Astrocyte (in vitro differentiated cells and primary cell): ENCODE data around the gene PKNOX2. TPM values are rescaled to one million over a fixed set of nuclear protein-coding genes. Genes with fewer than 3 reads are reported as not detected.

Experiments
- DNase-seq: peaks from one replicate; pipeline ENCODE4 v3.0.0-alpha.2; 2010; ENCODE audit warnings: low read depth
- FAIRE-seq: peaks from 2 replicates; lab custom pipeline; 2011; peaks lifted over from hg19 to GRCh38; lab: Jason Lieb, UNC
- H2AFZ ChIP-seq: 2 replicates; pipeline ENCODE4 v1.6.0; 2012; ENCODE audit warnings: low read depth, low read length, inconsistent platforms
- H3K27ac ChIP-seq: 2 replicates; pipeline ENCODE4 v1.5.1; 2011; ENCODE audit warnings: low read depth, low read length, inconsistent platforms
- H3K27me3 ChIP-seq: 2 replicates; pipeline ENCODE4 v1.6.0; 2011; ENCODE audit warnings: low read length, inconsistent platforms; ENCODE audit not compliant: insufficient read depth
- H3K36me3 ChIP-seq: 2 replicates; pipeline ENCODE4 v1.5.1; 2011; ENCODE audit warnings: low read length, inconsistent platforms; ENCODE audit not compliant: insufficient read depth
- H3K4me1 ChIP-seq: 2 replicates; pipeline ENCODE4 v1.5.1; 2011; ENCODE audit warnings: low read length, inconsistent platforms; ENCODE audit not compliant: insufficient read depth
- H3K4me2 ChIP-seq: 2 replicates; pipeline ENCODE4 v1.6.0; 2012; ENCODE audit warnings: low read length, inconsistent platforms
- H3K4me3 ChIP-seq: 2 replicates; pipeline ENCODE4 v1.5.1; 2011; ENCODE audit warnings: low read depth, mild to moderate bottlenecking, low read length, inconsistent platforms; ENCODE audit not compliant: insufficient read depth
- H3K79me2 ChIP-seq: 2 replicates; pipeline ENCODE4 v1.6.0; 2012; ENCODE audit warnings: mild to moderate bottlenecking, low read length, inconsistent platforms; ENCODE audit not compliant: insufficient read depth
- H3K9ac ChIP-seq: 2 replicates; pipeline ENCODE4 v1.6.0; 2012; ENCODE audit warnings: mild to moderate bottlenecking, low read length, inconsistent platforms
- H3K9me3 ChIP-seq: 2 replicates; pipeline ENCODE4 v1.5.1; 2012; ENCODE audit warnings: low read depth, mild to moderate bottlenecking, low read length, inconsistent platforms; ENCODE audit not compliant: insufficient read depth
- H4K20me1 ChIP-seq: 2 replicates; pipeline ENCODE4 v1.6.0; 2012; ENCODE audit warnings: low read length, inconsistent platforms; ENCODE audit not compliant: insufficient read depth
- H3K27ac Mint-ChIP-seq: one replicate; pipeline ENCODE4 v1.8.0; 2021; ENCODE audit warnings: mild to moderate bottlenecking, mixed read lengths; ENCODE audit not compliant: unreplicated experiment
- H3K27me3 Mint-ChIP-seq: one replicate; pipeline ENCODE4 v1.8.0; 2021; ENCODE audit warnings: low read depth, mixed read lengths; ENCODE audit not compliant: unreplicated experiment
- H3K36me3 Mint-ChIP-seq: one replicate; pipeline ENCODE4 v1.8.0; 2021; ENCODE audit warnings: low read depth, mixed read lengths; ENCODE audit not compliant: unreplicated experiment
- H3K4me1 Mint-ChIP-seq: one replicate; pipeline ENCODE4 v1.8.0; 2021; ENCODE audit warnings: low read depth, mixed read lengths; ENCODE audit not compliant: unreplicated experiment
- H3K4me3 Mint-ChIP-seq: one replicate; pipeline ENCODE4 v1.8.0; 2021; ENCODE audit warnings: mild to moderate bottlenecking, moderate library complexity, mixed read lengths; ENCODE audit not compliant: unreplicated experiment
- H3K9me3 Mint-ChIP-seq: one replicate; pipeline ENCODE4 v1.8.0; 2021; ENCODE audit warnings: mild to moderate bottlenecking, mixed read lengths; ENCODE audit not compliant: unreplicated experiment
- CTCF ChIP-seq: IDR thresholded peaks from 2 replicates; pipeline ENCODE4 v1.5.1; 2011; ENCODE audit warnings: low read depth, mild to moderate bottlenecking, inconsistent platforms, low read length, moderate library complexity; ENCODE audit not compliant: insufficient read depth
- EZH2 ChIP-seq: IDR thresholded peaks from 2 replicates; pipeline ENCODE4 v1.6.1; 2012; ENCODE audit warnings: mild to moderate bottlenecking, low read length, inconsistent platforms; ENCODE audit not compliant: insufficient read depth
- total RNA-seq: library from RNA; stranded (reverse); gene quantifications from 2 replicates; pipeline ENCODE4 v1.2.1, GENCODE V29; 2021

Gene PKNOX2
- total RNA-seq, 1 donor from 2014 or later, result 53.4 TPM

- no peak for FAIRE-seq
- H3K4me1 Mint-ChIP-seq, result no peaks in the 10 kb centered on the region
These were observed 10.0 kb upstream of the PKNOX2 start for GRCh38 chr11:125154378-125155099.

DNA sequence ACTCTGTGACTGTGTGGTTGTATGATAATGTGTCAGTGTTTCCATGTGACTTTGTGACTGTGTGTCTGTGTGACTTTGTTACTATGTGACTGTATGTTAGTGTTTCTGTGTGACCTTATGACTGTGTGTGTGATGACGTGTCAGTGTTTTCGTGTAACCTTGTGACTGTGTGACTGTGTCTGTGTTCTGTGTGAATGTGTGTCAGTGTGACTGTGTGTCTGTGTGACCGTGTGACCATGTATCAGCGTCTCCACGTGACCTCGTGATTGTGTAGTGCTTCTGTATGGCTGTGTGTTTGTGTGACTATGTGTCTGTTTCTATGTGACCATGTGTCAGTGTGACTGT, 9.5 kb upstream of the PKNOX2 start:
- no peaks in the 10 kb centered on the region for H3K4me1 Mint-ChIP-seq
- Histone ChIP-seq H3K4me1 (no peaks in the 10 kb centered on the region), H3K4me2 (no peak overlapping the region), H3K36me3 (no peaks in the 10 kb centered on the region), H2AFZ (no peak overlapping the region), H3K9ac (no peak overlapping the region), H3K27ac (no peak overlapping the region), H4K20me1 (no peaks in the 10 kb centered on the region), H3K4me3 (no peak overlapping the region), H3K9me3 (no peaks in the 10 kb centered on the region), H3K27me3 (no peaks in the 10 kb centered on the region), H3K79me2 (no peaks in the 10 kb centered on the region)
- peaks cover 17% of the 10 kb centered on the region for H3K27me3 Mint-ChIP-seq
- TF ChIP-seq CTCF (no peak), EZH2 (no peak)
- FAIRE-seq (no peak), DNase-seq (no peak)
- no peak overlapping the region for H3K27ac Mint-ChIP-seq
- peaks cover 8% of the 10 kb centered on the region for H3K36me3 Mint-ChIP-seq
- peaks cover 2% of the 10 kb centered on the region for H3K9me3 Mint-ChIP-seq
- H3K4me3 Mint-ChIP-seq, result no peak overlapping the region

More at GRCh38 chr11:125154378-125155099, 10.0 kb upstream of the PKNOX2 start:
- H3K9me3 Mint-ChIP-seq, result peaks cover 2% of the 10 kb centered on the region
- no peaks in the 10 kb centered on the region for H4K20me1 ChIP-seq
- H3K9ac ChIP-seq, result no peak overlapping the region
- peaks cover 8% of the 10 kb centered on the region for H3K36me3 Mint-ChIP-seq
- TF ChIP-seq EZH2, result no peak
- no peak for TF ChIP-seq CTCF
- no peaks in the 10 kb centered on the region for H3K27me3 ChIP-seq
- no peak overlapping the region for H3K27ac ChIP-seq
- no peaks in the 10 kb centered on the region for H3K9me3 ChIP-seq
- H3K79me2 ChIP-seq, result no peaks in the 10 kb centered on the region
- H3K36me3 ChIP-seq, result no peaks in the 10 kb centered on the region
- peaks cover 17% of the 10 kb centered on the region for H3K27me3 Mint-ChIP-seq
- H2AFZ ChIP-seq, result no peak overlapping the region
- DNase-seq, result no peak
- H3K4me3 Mint-ChIP-seq, result no peak overlapping the region
- no peaks in the 10 kb centered on the region for H3K4me1 ChIP-seq
- H3K27ac Mint-ChIP-seq, result no peak overlapping the region
- H3K4me3 ChIP-seq, result no peak overlapping the region
- H3K4me2 ChIP-seq, result no peak overlapping the region

DNA sequence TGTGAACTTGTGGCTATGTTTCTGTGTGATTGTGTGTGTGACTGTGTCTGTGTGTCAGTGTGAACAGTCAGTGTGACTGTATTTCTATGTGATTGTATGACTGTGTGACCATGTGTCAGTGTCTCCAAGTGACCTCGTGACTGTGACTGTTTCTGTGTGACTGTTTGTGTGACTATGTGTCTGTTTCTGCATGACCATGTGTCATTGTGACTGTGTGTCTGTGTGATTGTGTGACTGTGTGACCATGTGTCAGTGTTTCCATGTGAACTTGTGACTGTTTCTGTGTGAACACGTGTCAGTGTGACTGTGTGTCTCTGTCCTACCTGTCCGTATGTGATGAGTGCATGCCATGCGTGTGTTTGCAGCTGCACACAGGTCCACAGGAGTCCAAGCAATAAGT, 8.8 kb upstream of the PKNOX2 start:
- H3K9ac ChIP-seq, result no peak overlapping the region
- Mint-ChIP-seq H3K4me3 (no peak overlapping the region), H3K27me3 (peaks cover 17% of the 10 kb centered on the region), H3K27ac (no peak overlapping the region), H3K36me3 (peaks cover 8% of the 10 kb centered on the region), H3K4me1 (no peaks in the 10 kb centered on the region), H3K9me3 (peaks cover 2% of the 10 kb centered on the region)
- H3K9me3 ChIP-seq, result no peaks in the 10 kb centered on the region
- FAIRE-seq (no peak), DNase-seq (no peak)
- H3K4me1 ChIP-seq, result no peaks in the 10 kb centered on the region
- H3K79me2 ChIP-seq, result no peaks in the 10 kb centered on the region
- H3K27ac ChIP-seq, result no peak overlapping the region
- no peaks in the 10 kb centered on the region for H3K27me3 ChIP-seq
- H3K4me3 ChIP-seq, result no peak overlapping the region
- H3K4me2 ChIP-seq, result no peak overlapping the region
- H2AFZ ChIP-seq, result no peak overlapping the region
- TF ChIP-seq CTCF, result no peak
- no peak for TF ChIP-seq EZH2
- H3K36me3 ChIP-seq, result no peaks in the 10 kb centered on the region
- no peaks in the 10 kb centered on the region for H4K20me1 ChIP-seq
